MCF 10A (cell line): ENCODE results near the gene OLFM2. TPM values are rescaled to one million over a fixed set of nuclear protein-coding genes. Genes with fewer than 3 reads are reported as not detected.

Source experiments
- BruUV-seq: library from RNA; stranded (reverse); fragments of 400-500 nt; replicated peaks from 2 replicates; lab custom pipeline; 2021; lab: Mats Ljungman, UMichigan
- CTCF ChIA-PET: fragments of 300-600 bp; sonication (Branson Sonifier 250); formaldehyde crosslinking; extraction: SDS; loops from one replicate; lab custom pipeline; 2021; ENCODE audit warnings: antibody characterized with exemption, inconsistent platforms; lab: Yijun Ruan, JAX
- POLR2A ChIA-PET: fragments of 300-600, 350-650 bp; sonication (Branson Sonifier 250); formaldehyde crosslinking; extraction: SDS; loops from one replicate; lab custom pipeline; 2020; ENCODE audit warnings: antibody characterized with exemption, inconsistent platforms; lab: Yijun Ruan, JAX
- DNase-seq: peaks from one replicate; pipeline ENCODE4 v3.0.0-alpha.2; 2018; ENCODE audit not compliant: unreplicated experiment
- H3K27ac Mint-ChIP-seq: one replicate; pipeline ENCODE4 v1.8.0; 2022; ENCODE audit warnings: mild to moderate bottlenecking, low read depth, mixed read lengths; ENCODE audit not compliant: unreplicated experiment
- H3K27me3 Mint-ChIP-seq: one replicate; pipeline ENCODE4 v1.8.0; 2022; ENCODE audit warnings: mixed read lengths; ENCODE audit not compliant: insufficient read depth, unreplicated experiment
- H3K36me3 Mint-ChIP-seq: one replicate; pipeline ENCODE4 v1.8.0; 2022; ENCODE audit warnings: mild to moderate bottlenecking, moderate library complexity, mixed read lengths; ENCODE audit not compliant: insufficient read depth, unreplicated experiment
- H3K4me1 Mint-ChIP-seq: one replicate; pipeline ENCODE4 v1.8.0; 2022; ENCODE audit warnings: mixed read lengths; ENCODE audit not compliant: insufficient read depth, unreplicated experiment
- H3K4me3 Mint-ChIP-seq: one replicate; pipeline ENCODE4 v1.8.0; 2022; ENCODE audit warnings: mild to moderate bottlenecking, moderate library complexity, mixed read lengths; ENCODE audit not compliant: unreplicated experiment
- H3K9me3 Mint-ChIP-seq: one replicate; pipeline ENCODE4 v1.8.0; 2022; ENCODE audit warnings: mixed read lengths; ENCODE audit not compliant: unreplicated experiment
- intact Hi-C: fragments of 100-400 bp; cut with micrococcal nuclease; formaldehyde crosslinking; loops from 2 replicates; pipeline ENCODE4 v1.14.1; 2022
- total RNA-seq: library from RNA; stranded (reverse); gene quantifications from 2 replicates; pipeline ENCODE4 v1.2.3, GENCODE V29; 2022
- TF ChIP-seq, protein P1 (sequence below): fragments of 200-600 bp; IDR thresholded peaks from one replicate; pipeline ENCODE4 v1.8.0; 2022; ENCODE audit warnings: antibody characterized with exemption, mild to moderate bottlenecking; ENCODE audit not compliant: unreplicated experiment

The OLFM2 gene
- total RNA-seq, 1 experiment from 2014 or later, result not detected

DNA sequence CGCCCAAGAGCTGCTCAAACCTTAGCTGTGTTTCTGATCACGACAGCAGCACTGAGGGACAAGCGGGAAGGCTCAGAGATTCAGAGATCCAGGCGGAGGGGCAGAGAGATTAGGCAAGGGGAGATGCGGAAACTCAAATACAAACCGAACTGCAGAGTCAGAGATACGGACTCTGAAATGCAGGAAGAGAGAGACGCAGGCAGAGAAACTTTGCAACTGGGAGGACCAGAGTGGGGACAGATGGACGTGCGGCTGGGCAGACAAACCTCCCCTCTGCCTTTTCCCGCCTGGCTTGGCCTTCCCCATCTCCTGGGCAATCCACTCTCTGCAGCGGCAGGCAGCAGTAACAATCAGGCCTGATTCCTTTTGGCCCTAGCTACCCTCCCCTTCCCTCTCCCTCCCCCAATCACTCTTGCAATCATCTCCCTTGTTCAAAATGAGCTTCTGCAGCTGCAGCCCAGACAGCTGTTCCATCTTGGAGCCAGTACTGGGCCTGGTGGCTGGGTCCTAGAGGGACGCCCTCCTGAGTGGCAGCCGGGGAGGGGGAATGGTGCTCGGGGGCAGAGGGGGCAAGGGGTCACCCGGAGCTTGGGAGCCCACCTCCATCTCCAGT lies 29.7 kb downstream of the OLFM2 start:
- Mint-ChIP-seq H3K9me3 (no peaks in the 10 kb centered on the region), H3K27me3 (peaks cover 4% of the 10 kb centered on the region), H3K4me1 (no peaks in the 10 kb centered on the region), H3K4me3 (no peak overlapping the region), H3K36me3 (no peaks in the 10 kb centered on the region), H3K27ac (no peak overlapping the region)
- CTCF ChIA-PET, result interaction anchor here (0.7 kb wide), 1 partner anchor 37 kb away, joined by 3 read pairs; no protein-coding TSS in a partner anchor
- TF ChIP-seq, protein P1, sequence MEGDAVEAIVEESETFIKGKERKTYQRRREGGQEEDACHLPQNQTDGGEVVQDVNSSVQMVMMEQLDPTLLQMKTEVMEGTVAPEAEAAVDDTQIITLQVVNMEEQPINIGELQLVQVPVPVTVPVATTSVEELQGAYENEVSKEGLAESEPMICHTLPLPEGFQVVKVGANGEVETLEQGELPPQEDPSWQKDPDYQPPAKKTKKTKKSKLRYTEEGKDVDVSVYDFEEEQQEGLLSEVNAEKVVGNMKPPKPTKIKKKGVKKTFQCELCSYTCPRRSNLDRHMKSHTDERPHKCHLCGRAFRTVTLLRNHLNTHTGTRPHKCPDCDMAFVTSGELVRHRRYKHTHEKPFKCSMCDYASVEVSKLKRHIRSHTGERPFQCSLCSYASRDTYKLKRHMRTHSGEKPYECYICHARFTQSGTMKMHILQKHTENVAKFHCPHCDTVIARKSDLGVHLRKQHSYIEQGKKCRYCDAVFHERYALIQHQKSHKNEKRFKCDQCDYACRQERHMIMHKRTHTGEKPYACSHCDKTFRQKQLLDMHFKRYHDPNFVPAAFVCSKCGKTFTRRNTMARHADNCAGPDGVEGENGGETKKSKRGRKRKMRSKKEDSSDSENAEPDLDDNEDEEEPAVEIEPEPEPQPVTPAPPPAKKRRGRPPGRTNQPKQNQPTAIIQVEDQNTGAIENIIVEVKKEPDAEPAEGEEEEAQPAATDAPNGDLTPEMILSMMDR, result no peak
- POLR2A ChIA-PET, result no interaction called here
- BruUV-seq, result no TSS peak
- intact Hi-C loops, result no loop called here
- DNase-seq, result no peak

DNA sequence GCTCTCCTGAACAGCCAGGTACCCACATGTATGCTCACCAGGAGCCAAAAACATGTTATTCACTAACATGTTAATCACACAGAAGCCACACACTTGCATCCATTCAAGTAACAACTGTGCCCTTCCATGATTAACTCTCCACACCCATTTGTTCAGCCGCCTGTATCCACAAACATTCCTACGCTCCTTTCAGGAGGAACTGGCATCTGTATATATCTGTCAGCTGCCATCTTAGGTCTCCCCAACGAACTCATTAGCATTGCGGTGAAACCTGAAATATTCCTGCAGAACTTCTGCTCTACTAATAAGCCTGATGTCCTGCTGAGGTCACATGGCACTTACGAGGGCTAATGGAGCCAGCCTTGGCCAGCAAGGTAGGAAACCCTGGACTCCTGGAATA lies 33.0 kb downstream of the OLFM2 start:
- ChIA-PET CTCF (interaction anchor here (1.1 kb wide), 1 partner anchor 97 kb away, joined by 5 read pairs; no protein-coding TSS in a partner anchor), POLR2A (no interaction called here)
- no peaks in the 10 kb centered on the region for H3K9me3 Mint-ChIP-seq
- peaks cover 35% of the 10 kb centered on the region for H3K27me3 Mint-ChIP-seq
- intact Hi-C loops, result no loop called here
- no peak overlapping the region for H3K27ac Mint-ChIP-seq
- no peak overlapping the region for H3K4me3 Mint-ChIP-seq
- BruUV-seq, result no TSS peak
- H3K4me1 Mint-ChIP-seq, result no peaks in the 10 kb centered on the region
- no peak for DNase-seq
- TF ChIP-seq, protein P1, result no peak
- no peaks in the 10 kb centered on the region for H3K36me3 Mint-ChIP-seq

DNA sequence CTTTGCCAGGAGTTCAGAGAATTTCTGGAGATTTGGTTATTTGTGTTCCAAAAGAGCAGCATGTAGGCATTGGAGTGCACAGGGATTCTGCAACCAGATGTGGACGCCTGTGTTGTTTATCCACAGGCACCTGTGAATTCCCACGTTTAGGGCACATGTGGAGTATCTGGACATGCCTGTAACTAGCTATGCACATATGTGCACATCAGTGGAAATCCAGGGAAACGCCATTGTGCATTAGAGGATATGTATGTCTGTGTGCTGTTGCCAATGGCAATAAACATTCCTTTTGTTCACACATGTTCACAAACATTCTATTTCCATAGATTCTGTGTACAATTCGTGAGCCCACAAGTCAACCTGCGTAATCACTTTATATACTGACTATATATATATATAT lies 34.7 kb downstream of the OLFM2 start:
- no peaks in the 10 kb centered on the region for H3K9me3 Mint-ChIP-seq
- BruUV-seq, result no TSS peak
- H3K27me3 Mint-ChIP-seq, result peaks cover 35% of the 10 kb centered on the region
- no peak for DNase-seq
- H3K27ac Mint-ChIP-seq, result no peak overlapping the region
- no peaks in the 10 kb centered on the region for H3K4me1 Mint-ChIP-seq
- no peaks in the 10 kb centered on the region for H3K36me3 Mint-ChIP-seq
- CTCF ChIA-PET, result no interaction called here
- POLR2A ChIA-PET, result no interaction called here
- TF ChIP-seq, protein P1, result no peak
- H3K4me3 Mint-ChIP-seq, result no peak overlapping the region
- intact Hi-C loops, result no loop called here

DNA sequence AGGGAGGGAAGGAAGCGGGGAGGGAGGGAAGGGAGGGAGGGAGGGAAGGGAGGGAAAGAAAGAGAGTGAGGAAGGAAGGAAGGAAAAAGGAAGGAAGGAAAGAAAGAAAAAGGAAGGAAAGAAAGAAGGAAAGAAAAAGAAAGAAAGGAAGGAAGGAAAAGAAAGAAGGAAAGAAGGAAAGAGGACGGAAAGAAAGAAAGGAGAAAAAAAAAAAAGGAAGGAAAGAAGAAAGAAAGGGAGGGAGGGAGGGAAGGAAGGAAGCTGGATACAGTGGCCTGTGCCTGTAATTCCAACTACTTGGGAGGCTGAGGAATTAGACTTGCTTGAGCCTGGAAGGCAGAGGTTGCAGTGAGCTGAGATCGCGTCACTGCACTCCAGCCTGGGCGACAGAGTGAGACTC lies 35.3 kb downstream of the OLFM2 start:
- TF ChIP-seq, protein P1, result no peak
- DNase-seq, result no peak
- ChIA-PET CTCF (interaction anchor here (0.5 to 0.6 kb wide), 2 partner anchors 131 to 275 kb away, joined by 3 read pairs; no protein-coding TSS in a partner anchor), POLR2A (interaction anchor here (0.5 kb wide), 1 partner anchor 82 kb away, joined by 4 read pairs; the partner anchor contains the start of gene FBXL12)
- Mint-ChIP-seq H3K27me3 (peaks cover 35% of the 10 kb centered on the region), H3K36me3 (no peaks in the 10 kb centered on the region), H3K9me3 (no peaks in the 10 kb centered on the region), H3K4me1 (no peaks in the 10 kb centered on the region), H3K4me3 (no peak overlapping the region), H3K27ac (no peak overlapping the region)
- BruUV-seq, result no TSS peak
- intact Hi-C loops, result no loop called here
